HG03108 (cell line): ENCODE data around the gene OR56A4.

Experiments used
- ATAC-seq: cut with Tn5 transposase; IDR thresholded peaks from one replicate; pipeline ENCODE4 v1.9.1; 2021; ENCODE audit warnings: moderate library complexity; ENCODE audit not compliant: unreplicated experiment

OR56A4 gene

GRCh38 chr11:6006846-6007245, at the start of gene OR56A4:
OR56A4 (minus strand) TSS chr11:6006946; CDS start chr11:6002992, 3,954 bp downstream.
- ATAC-seq: no peak

GRCh38 chr11:6055569-6055968, 48.8 kb upstream of the OR56A4 start:
- ATAC-seq: no peak

- ATAC-seq: no peak
Observed at GRCh38 chr11:6052374-6052773, 45.6 kb upstream of the OR56A4 start.

GRCh38 chr11:6040874-6041273, 34.1 kb upstream of the OR56A4 start:
- ATAC-seq: no peak

- no peak for ATAC-seq
Observed at GRCh38 chr11:6030708-6031405, 24.1 kb upstream of the OR56A4 start, which contains the start of gene OR56A1. OR56A1 (minus strand) TSS chr11:6030758; CDS start chr11:6027692, 3,066 bp downstream.

- no peak for ATAC-seq
Observed at GRCh38 chr11:6027501-6027900, 20.8 kb upstream of the OR56A4 start.

- ATAC-seq: no peak
Observed at GRCh38 chr11:6025056-6025455, 18.3 kb upstream of the OR56A4 start.

- ATAC-seq: no peak
Observed at GRCh38 chr11:6022956-6023355, 16.2 kb upstream of the OR56A4 start.

GRCh38 chr11:6013042-6013441, 6.3 kb upstream of the OR56A4 start:
- no peak for ATAC-seq

GRCh38 chr11:6012035-6012668, 5.4 kb upstream of the OR56A4 start:
- ATAC-seq: no peak

GRCh38 chr11:6006395-6006794, 351 bp downstream of the OR56A4 start:
- ATAC-seq: no peak

GRCh38 chr11:6002202-6002699, 4.5 kb downstream of the OR56A4 start:
- no peak for ATAC-seq

GRCh38 chr11:5994791-5995190, 12.0 kb downstream of the OR56A4 start:
- ATAC-seq: no peak

- no peak for ATAC-seq
Observed at GRCh38 chr11:5992604-5993251, 14.0 kb downstream of the OR56A4 start.

GRCh38 chr11:5992150-5992549, 14.6 kb downstream of the OR56A4 start:
- ATAC-seq: no peak

- no peak for ATAC-seq
Observed at GRCh38 chr11:5989203-5989602, 17.5 kb downstream of the OR56A4 start.

- no peak for ATAC-seq
Observed at GRCh38 chr11:5986885-5987284, 19.9 kb downstream of the OR56A4 start, which contains the start of gene OR52L1. OR52L1 (minus strand) TSS chr11:5986985; CDS start chr11:5986930, 55 bp downstream.

- no peak for ATAC-seq
Observed at GRCh38 chr11:5983443-5983842, 23.3 kb downstream of the OR56A4 start.

GRCh38 chr11:5973530-5973929, 33.2 kb downstream of the OR56A4 start:
- ATAC-seq: no peak

- no peak for ATAC-seq
Observed at GRCh38 chr11:5968394-5968793, 38.4 kb downstream of the OR56A4 start, which contains the start of gene OR56A5. OR56A5 (minus strand) TSS chr11:5968494; CDS start chr11:5968494, 0 bp downstream.

- no peak for ATAC-seq
Observed at GRCh38 chr11:5967708-5968107, 39.0 kb downstream of the OR56A4 start.

GRCh38 chr11:5966958-5967357, 39.8 kb downstream of the OR56A4 start:
- no peak for ATAC-seq
